GM12872 (cell line): ENCODE results near the gene PRKCI.

Experiments
- TF ChIP-seq, protein P1 (sequence below): IDR thresholded peaks from 3 replicates; pipeline ENCODE4 v1.5.1; 2011; ENCODE audit warnings: low read depth, mild to moderate bottlenecking, low read length, moderate library complexity; ENCODE audit not compliant: insufficient read depth

Gene PRKCI

DNA sequence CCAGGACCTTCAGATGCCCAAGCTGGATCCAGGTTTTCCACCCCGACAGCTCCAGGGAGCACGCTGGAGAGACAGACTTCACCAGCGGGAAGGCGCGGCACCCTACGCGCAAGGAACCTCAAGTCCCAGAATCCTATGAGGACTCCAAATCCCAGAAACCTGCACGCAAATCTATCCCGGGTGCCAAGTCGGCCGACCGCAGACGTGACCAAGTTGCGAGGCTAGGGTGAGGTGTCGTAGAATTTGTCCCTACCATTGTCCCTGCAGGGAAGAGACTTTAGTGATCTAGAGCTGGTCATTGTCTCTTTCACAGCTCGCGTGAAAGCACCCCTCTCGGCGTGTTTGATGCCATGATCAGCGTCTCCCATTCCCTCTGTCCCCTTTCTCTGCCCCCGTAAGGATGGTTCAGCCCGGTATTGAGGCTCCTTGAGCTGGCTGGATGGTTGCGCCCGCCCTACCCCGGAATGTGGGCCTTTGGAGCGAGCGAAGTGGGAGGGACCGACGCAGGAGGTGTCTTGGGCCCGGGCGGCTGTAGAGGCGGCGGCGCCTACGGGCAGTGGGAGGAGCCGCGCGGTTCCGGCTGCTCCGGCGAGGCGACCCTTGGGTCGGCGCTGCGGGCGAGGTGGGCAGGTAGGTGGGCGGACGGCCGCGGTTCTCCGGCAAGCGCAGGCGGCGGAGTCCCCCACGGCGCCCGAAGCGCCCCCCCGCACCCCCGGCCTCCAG, at the start of gene PRKCI:
Gene PRKCI (plus strand): TSS at position 501 of the 723 bp plus-strand sequence. CDS start 246 bp downstream, outside the sequence.
- TF ChIP-seq, protein P1, sequence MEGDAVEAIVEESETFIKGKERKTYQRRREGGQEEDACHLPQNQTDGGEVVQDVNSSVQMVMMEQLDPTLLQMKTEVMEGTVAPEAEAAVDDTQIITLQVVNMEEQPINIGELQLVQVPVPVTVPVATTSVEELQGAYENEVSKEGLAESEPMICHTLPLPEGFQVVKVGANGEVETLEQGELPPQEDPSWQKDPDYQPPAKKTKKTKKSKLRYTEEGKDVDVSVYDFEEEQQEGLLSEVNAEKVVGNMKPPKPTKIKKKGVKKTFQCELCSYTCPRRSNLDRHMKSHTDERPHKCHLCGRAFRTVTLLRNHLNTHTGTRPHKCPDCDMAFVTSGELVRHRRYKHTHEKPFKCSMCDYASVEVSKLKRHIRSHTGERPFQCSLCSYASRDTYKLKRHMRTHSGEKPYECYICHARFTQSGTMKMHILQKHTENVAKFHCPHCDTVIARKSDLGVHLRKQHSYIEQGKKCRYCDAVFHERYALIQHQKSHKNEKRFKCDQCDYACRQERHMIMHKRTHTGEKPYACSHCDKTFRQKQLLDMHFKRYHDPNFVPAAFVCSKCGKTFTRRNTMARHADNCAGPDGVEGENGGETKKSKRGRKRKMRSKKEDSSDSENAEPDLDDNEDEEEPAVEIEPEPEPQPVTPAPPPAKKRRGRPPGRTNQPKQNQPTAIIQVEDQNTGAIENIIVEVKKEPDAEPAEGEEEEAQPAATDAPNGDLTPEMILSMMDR = no peak

DNA sequence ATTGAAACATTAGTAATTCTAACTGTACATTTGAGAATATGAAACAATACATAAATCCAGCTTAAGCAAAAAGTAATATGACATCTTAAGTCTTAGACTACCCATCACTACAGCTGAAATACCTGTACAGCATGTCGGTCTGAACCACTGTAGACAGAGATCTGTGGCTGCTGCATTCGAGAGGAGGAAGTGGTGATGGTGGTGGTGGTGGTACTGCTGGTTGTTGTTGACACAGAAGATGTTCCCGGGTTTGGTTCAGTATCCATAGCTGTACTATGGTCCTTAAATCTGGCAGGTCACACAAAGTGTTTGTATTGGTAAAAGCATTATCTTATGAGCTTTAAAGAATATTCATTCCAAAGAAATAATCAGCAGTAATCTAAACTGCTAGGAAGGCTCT, 43.6 kb upstream of the PRKCI start:
- TF ChIP-seq, protein P1 = no peak

DNA sequence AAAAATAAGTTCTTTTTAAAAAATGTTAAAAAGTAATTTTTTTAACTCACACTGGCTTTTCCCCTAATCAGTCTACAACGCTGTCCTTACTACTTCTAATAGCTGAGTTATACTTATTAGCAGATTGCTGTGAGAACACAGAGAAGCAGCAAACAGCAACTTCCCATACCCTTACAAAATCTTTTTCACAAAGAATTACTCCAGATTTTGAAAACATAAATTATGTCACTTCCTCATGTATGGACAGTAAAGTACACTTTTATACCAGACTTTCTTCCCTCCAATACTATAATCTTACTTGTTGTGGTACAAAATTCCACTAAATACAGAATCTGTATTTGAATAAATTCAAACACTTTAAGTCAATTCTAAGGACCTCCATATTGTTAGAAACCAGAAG, 42.8 kb upstream of the PRKCI start:
- TF ChIP-seq, protein P1 = no peak

DNA sequence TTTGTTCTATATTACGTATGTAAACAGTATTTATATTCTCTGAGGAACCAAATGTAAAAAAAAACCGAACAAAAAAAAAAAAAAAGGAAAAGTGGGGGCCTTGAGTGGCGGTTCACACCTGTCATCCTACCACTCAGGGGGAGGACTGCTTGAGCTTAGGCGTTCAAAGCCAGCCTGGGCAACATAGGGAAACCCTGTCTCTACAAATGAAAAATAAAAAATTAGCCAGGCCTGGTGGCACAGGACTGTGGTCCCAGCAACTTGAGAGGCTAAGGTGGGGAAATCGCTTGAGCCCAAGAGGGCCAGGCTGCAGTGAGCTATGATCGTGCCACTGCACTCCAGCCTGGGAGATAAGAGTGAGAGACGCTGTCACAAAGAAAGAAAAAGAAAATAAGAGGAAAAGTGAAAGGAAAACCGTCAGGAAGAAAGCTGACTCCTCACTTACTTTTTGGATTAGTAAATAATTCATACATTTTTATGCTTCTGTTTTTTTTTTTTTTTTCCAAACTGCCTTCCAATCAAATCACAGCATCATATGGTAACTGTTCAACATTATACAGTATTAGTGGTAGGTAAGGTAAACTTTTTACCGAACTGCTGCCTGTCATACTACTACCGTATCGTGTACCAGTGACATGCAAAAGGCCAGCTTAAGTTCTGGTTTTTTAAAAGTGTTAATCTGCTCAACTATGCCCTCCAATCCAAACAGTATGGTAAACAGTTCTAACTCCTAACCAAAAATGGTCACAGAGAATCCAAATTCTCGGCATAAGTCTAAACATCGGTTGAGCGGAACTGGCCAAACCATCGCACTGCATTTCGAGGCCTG, 41.9 kb upstream of the PRKCI start:
- TF ChIP-seq, protein P1 = no peak

DNA sequence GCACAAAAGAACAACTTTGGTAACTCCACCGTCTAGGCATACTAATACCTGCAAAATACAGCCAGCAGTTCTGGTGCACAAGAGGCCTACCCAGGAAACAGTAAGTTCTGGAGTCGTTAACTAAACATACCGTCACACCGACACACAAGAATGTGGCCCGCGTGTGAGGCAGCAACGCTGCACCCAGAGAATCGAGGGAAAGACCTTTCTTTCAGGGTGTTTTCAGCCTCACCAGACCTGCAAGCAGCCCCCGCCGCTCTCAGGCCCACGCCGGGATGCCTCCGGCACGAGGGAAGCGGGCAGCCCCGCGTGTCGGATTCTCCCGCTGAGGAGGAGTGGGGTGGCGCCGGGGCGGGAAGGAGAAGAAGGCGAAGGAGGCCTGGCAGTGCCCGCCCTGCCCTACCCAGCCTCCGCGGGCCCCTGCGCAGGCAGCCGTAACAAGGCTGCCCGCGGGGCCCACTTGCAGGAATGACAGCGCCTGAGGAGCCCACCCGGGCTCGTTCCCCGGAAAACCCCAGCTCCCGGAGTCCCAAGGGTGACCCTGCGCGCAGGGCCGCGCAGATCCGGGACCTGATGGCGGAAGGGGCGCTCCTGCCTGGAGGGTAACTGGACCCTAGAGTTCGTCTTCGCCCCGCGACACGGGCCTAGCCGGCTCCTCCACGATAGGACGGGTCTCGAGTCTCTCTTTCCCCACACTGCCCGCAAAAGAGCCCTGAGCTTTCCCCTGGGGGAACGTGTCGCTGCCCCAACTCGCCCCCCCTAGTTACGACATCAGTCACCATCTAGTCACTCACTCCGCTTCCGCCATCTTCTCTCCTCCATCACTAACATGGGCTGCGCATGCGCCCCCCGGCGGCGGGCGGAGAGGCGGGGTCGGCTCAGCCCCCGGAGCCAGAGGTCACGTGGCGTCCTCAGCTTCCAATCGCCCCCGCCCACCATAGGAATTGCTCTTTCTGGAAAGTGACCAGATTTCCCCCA, 41.0 kb upstream of the PRKCI start, which contains the start of gene PHC3:
Gene PHC3 (minus strand): TSS at position 826 of the 978 bp plus-strand sequence. CDS start 18 bp downstream, at position 808.
- TF ChIP-seq, protein P1 = no peak

DNA sequence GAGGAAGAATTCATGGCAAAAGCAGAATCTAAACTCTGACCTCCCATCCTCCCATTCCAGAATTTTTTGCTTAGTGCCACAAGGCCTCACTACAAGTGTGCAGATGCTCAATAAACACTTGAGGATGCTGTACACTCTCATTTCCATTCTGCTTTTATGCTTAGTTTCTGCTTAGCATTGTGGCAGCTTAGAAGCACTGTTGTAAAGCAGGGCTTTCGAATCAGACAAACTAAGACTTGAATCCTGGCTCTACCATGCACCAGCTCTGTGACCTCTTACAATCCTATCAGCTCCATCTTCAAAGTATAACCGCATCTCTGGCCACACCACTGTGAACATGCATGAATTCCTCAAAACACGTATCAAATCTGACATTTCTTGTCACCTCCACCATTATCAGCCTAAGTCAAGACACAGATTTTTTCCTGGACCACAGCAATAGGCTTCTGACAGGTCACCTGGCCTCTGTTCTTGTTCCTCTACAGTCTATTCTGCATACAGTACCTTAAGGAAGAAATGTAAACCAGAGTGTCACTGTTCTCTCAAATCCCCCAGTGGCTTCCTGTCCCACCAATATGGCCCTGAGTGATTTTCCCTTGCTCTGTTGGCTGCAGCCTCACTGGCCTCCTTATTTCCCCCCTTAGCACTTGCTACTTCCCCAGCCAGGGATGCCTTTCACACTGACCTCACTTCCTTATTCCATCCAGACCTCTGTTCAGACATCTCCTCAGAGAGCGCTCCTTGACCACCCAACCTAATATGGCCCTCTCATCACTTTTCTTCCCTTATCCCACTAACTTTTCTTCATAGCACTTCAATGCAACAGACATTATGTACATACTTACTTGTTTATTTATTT, 32.6 kb upstream of the PRKCI start:
- TF ChIP-seq, protein P1 = no peak
